Aorta (tissue), 5 donors: ENCODE results near the gene SPEN. TPM values are rescaled to one million over a fixed set of nuclear protein-coding genes. Genes with fewer than 3 reads are reported as not detected.
"Not testable (repeated sequence)": the region's sequence is repeated elsewhere in the genome, so short reads cannot be mapped to it uniquely, and the experiment has no call there.

Experiments used
- ATAC-seq: fragments of 200-7000 bp; cut with Tn5 transposase; one replicate; pipeline ENCODE4 v1.9.1; 2022; ENCODE audit warnings: moderate library complexity; ENCODE audit not compliant: low FRiP score
- DNase-seq, 2 donors: peaks; one replicate each; pipeline ENCODE4 v3.0.0-alpha.2; 2020
- H3K27ac ChIP-seq, 2 donors: one replicate each; pipeline ENCODE4 v1.5.1; 2013; ENCODE audit warnings: low read length in 2 of 2, mild to moderate bottlenecking in 2 of 2, moderate library complexity in 2 of 2, control low read depth in 1 of 2, inconsistent platforms in 1 of 2, low read depth in 1 of 2
- H3K27me3 ChIP-seq, 2 donors: one replicate each; pipeline ENCODE4 v1.6.1; 2013; ENCODE audit warnings: control low read depth in 1 of 2, low read length in 1 of 2, mild to moderate bottlenecking in 1 of 2, moderate library complexity in 1 of 2; ENCODE audit not compliant: insufficient read depth in 2 of 2, control insufficient read depth in 1 of 2
- H3K36me3 ChIP-seq, 2 donors: one replicate each; pipeline ENCODE4 v1.6.1; 2013; ENCODE audit warnings: control low read depth in 1 of 2, low read length in 1 of 2, mild to moderate bottlenecking in 1 of 2; ENCODE audit not compliant: insufficient read depth in 2 of 2, control insufficient read depth in 1 of 2
- H3K4me1 ChIP-seq, 2 donors: one replicate each; pipeline ENCODE4 v1.6.1; 2013; ENCODE audit warnings: low read length in 2 of 2, control low read depth in 1 of 2, mild to moderate bottlenecking in 1 of 2, moderate library complexity in 1 of 2; ENCODE audit not compliant: insufficient read depth in 2 of 2, control insufficient read depth in 1 of 2
- H3K4me3 ChIP-seq, 2 donors: one replicate each; pipeline ENCODE4 v1.5.1; 2013; ENCODE audit warnings: low read length in 2 of 2, control low read depth in 1 of 2, mild to moderate bottlenecking in 1 of 2
- H3K9me3 ChIP-seq: one replicate; pipeline ENCODE4 v1.6.1; 2013; ENCODE audit warnings: mild to moderate bottlenecking, low read length; ENCODE audit not compliant: control insufficient read depth
- WGBS, 2 donors: extraction: QIAGEN DNeasy Blood & Tissue Kit; methylation state at CpG; one replicate each; pipeline ENCODE4 v1.1.7; 2013; 5-methylcytosine and 5-hydroxymethylcytosine counted together
- intact Hi-C, 2 donors: fragments of 100-400 bp; cut with DNase I; formaldehyde crosslinking; loops; one replicate each; pipeline versions ENCODE4 v1.14.2 to v1.15.0; 2022
- polyA plus RNA-seq, 2 donors: library from polyadenylated mRNA; stranded (reverse); fragments of 200-250 nt; gene quantifications; one replicate each; pipeline ENCODE4 v1.2.3, GENCODE V29; 2013
- total RNA-seq, 2 donors: library from RNA; stranded (reverse); fragmentation: NEBNext Ultra II Directional; extraction: Animal tissue kit (Norgen Biotek cat#: 25700); gene quantifications; one replicate each; pipeline ENCODE4 v1.2.1, GENCODE V29; 2021
- donor health status: healthy with polysubstance abuse.
- donor health status: Bipolar disorder and iron deficiency.
- donor health status: DM: no; HTN: no; CAD: no.
- donor health status: DM: no; HTN: no; CAD: no.
- donor health status: DM: yes; HTN: yes; CAD: no.

The SPEN gene
- total and polyA plus RNA-seq, 4 donors: 19.8 to 102 (median 51.7) TPM

- intact Hi-C loops: no loop called here
- Histone ChIP-seq H3K36me3 (peaks cover 0 to 4% of the 10 kb centered on the region in 2 donors), H3K9me3 (no peaks in the 10 kb centered on the region), H3K27me3 (no peaks in the 10 kb centered on the region), H3K4me1 (peaks cover 0 to 5% of the 10 kb centered on the region in 2 donors), H3K4me3 (peak within 1 kb of the TSS; percentile 67 to 80), H3K27ac (peak within 1 kb of the TSS in 1 of 2 donors; percentile 59)
- 8 to 9% methylated on average over 35 to 47 of the region's 47 CpGs for whole genome bisulfite sequencing, 2 donors
- ATAC-seq (peak; percentile 99), DNase-seq (peak; percentile 97 to 99)
Observed at GRCh38 chr1:15975805-15976680, 128.5 kb downstream of the SPEN start, which contains the start of gene ZBTB17. ZBTB17 (minus strand) TSS chr1:15976101; CDS start chr1:15948495, 27,606 bp downstream.

- ATAC-seq, H3K9me3 ChIP-seq, H3K4me1 ChIP-seq, H3K27me3 ChIP-seq, H3K27ac ChIP-seq, intact Hi-C loops, H3K36me3 ChIP-seq, H3K4me3 ChIP-seq, DNase-seq: not testable (repeated sequence)
- WGBS, 2 donors: 91 to 93% methylated on average over 4 of the region's 4 CpGs
Observed at GRCh38 chr1:15977947-15978346, 130.4 kb downstream of the SPEN start.

- Histone ChIP-seq H3K4me1 (no peaks in the 10 kb centered on the region), H3K27ac (no peak overlapping the region), H3K36me3 (no peaks in the 10 kb centered on the region), H3K4me3 (no peak overlapping the region), H3K9me3 (no peaks in the 10 kb centered on the region), H3K27me3 (no peaks in the 10 kb centered on the region)
- ATAC-seq (no peak), DNase-seq (no peak)
- intact Hi-C loops: no loop called here
- 65 to 66% methylated on average over 3 of the region's 3 CpGs for WGBS, 2 donors
Observed at GRCh38 chr1:15981679-15982078, 134.2 kb downstream of the SPEN start.

- ATAC-seq: peak; percentile 44
- H3K4me1 ChIP-seq: no peaks in the 10 kb centered on the region
- no peak overlapping the region for H3K27ac ChIP-seq
- H3K9me3 ChIP-seq: no peaks in the 10 kb centered on the region
- no peaks in the 10 kb centered on the region for H3K27me3 ChIP-seq
- no peak overlapping the region for H3K4me3 ChIP-seq
- no peaks in the 10 kb centered on the region for H3K36me3 ChIP-seq
- intact Hi-C loops: no loop called here
- 11 to 36% methylated on average over 1 of the region's 1 CpG for WGBS, 2 donors
- DNase-seq: no peak
Observed at GRCh38 chr1:15983275-15983674, 135.8 kb downstream of the SPEN start.

GRCh38 chr1:15985611-15986297, 138.2 kb downstream of the SPEN start:
- no peaks in the 10 kb centered on the region for H3K36me3 ChIP-seq
- ATAC-seq (no peak), DNase-seq (no peak)
- intact Hi-C loops: no loop called here
- H3K9me3 ChIP-seq: no peaks in the 10 kb centered on the region
- H3K27ac ChIP-seq: no peak overlapping the region
- H3K27me3 ChIP-seq: no peaks in the 10 kb centered on the region
- whole genome bisulfite sequencing, 2 donors: 75 to 80% methylated on average over 5 of the region's 5 CpGs
- H3K4me3 ChIP-seq: no peak overlapping the region
- H3K4me1 ChIP-seq: no peaks in the 10 kb centered on the region

- ATAC-seq: no peak
- H3K36me3 ChIP-seq: no peaks in the 10 kb centered on the region
- no peaks in the 10 kb centered on the region for H3K9me3 ChIP-seq
- no peak for DNase-seq
- no peak overlapping the region for H3K4me3 ChIP-seq
- no peaks in the 10 kb centered on the region for H3K27me3 ChIP-seq
- WGBS, 2 donors: 86 to 88% methylated on average over 13 of the region's 13 CpGs
- intact Hi-C loops: no loop called here
- no peaks in the 10 kb centered on the region for H3K4me1 ChIP-seq
- no peak overlapping the region for H3K27ac ChIP-seq
Observed at GRCh38 chr1:15988856-15989736, 141.6 kb downstream of the SPEN start.

GRCh38 chr1:15989776-15990175, 142.3 kb downstream of the SPEN start:
- no peak for ATAC-seq
- DNase-seq: no peak
- no peak overlapping the region for H3K4me3 ChIP-seq
- H3K9me3 ChIP-seq: no peaks in the 10 kb centered on the region
- intact Hi-C loops: loop anchor here (5.0 kb wide), 3 partner anchors 172 to 197 kb away; no protein-coding TSS in a partner anchor
- no peaks in the 10 kb centered on the region for H3K36me3 ChIP-seq
- H3K27me3 ChIP-seq: no peaks in the 10 kb centered on the region
- H3K4me1 ChIP-seq: no peaks in the 10 kb centered on the region
- no peak overlapping the region for H3K27ac ChIP-seq
- 77 to 79% methylated on average over 9 of the region's 9 CpGs for WGBS, 2 donors
